ENCODE results near the gene SLC35F6.
A peak's percentile ranks its signal among the peaks of the same experiment; 100 is the strongest.
"Not testable (repeated sequence)": the region's sequence is repeated elsewhere in the genome, so short reads cannot be mapped to it uniquely, and the experiment has no call there.

Gene SLC35F6

DNA sequence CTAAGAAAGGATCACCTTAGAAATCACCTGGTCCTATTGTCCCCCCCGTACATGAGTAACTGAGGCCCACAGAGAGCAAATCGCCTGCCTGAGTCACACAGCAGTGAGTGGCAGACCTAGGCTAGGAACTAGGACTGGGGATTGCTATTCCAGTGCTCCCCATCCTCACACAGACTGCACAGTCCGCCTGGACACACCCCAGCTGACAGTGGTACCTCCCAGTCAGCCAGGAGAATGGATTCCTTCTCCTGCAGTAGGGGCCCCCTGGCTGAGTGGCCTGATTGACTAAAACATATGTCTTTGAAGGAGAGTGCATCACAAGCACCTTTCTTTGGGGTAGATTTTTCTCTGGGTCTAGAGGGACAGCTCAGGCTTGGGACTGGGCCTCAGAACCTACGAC lies 32.4 kb upstream of the SLC35F6 start:
- no peak for DNase-seq

DNA sequence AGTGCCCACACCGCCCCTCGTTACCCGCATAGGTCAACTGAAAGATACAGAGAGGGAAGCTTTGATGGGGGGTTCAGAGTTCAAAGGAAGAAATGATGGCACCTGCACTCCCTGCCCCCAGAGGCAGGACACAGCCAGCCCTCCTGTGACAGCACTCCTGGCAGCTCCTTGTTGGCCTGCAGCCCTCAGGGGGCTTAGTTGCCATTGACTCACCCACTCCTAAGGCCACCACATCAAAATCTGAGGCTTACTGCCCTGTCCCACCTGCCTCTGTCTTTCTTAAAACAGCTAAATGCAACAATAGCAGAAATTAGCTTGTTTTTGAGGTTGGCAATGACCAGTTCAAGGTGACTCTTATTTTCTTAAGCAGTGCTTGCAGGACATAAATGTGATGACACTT lies 31.6 kb upstream of the SLC35F6 start:
- DNase-seq, result no peak

DNA sequence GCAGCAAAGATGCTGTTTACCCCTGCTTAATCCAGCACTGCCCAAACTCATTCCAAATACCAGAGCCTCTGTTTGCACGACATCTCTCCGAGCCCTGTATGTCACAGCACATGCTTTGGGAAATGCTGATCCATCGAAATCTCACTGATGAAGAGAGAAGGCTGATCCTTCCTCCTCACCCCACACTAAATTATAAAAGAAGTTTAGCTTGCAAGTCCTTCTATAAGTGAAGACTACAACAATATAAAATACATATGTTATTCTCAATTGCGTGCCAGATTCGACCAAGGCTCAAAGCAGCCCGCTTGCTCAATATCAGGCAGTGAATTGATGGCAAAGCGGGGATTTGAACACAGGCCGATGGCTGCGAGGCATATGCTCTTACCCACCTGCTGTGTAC lies 30.7 kb upstream of the SLC35F6 start:
- DNase-seq, result no peak

GRCh38 chr2:26735097-26735496 lies 29.0 kb upstream of the SLC35F6 start:
- no peak for DNase-seq

DNA sequence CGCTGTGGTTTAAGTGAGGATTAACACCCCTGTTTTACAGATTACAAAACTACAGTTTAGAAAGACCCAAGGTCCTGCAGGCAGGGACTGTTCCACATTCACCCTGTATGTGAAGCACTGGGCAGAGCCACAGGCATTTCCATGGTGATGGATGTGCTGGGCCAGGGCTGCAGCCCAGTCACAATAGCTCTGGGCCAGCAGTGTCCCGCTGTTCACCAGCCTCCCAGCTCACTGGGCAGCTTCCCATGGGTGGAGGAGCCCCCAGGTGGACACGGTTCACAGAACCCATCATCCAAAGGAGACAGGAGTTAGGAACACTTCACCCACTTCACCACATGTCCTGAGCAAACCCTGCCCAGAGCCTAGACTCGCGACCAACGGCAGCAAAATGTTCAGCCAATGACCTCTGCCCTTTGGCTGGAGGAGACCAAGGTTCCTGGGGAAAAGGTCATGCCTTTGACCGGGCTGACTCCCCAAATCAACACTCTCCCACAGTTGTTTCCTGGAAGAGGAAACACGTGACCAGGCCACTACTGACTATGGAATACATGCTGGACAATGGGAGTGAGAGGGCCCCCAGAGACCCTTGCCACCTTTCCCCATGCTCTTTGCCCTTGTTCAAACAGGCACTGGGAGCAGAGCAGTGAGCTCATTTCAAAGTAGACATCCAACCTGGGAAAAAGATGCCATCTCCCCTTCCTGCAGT lies 28.0 kb upstream of the SLC35F6 start:
- no peak for DNase-seq

DNA sequence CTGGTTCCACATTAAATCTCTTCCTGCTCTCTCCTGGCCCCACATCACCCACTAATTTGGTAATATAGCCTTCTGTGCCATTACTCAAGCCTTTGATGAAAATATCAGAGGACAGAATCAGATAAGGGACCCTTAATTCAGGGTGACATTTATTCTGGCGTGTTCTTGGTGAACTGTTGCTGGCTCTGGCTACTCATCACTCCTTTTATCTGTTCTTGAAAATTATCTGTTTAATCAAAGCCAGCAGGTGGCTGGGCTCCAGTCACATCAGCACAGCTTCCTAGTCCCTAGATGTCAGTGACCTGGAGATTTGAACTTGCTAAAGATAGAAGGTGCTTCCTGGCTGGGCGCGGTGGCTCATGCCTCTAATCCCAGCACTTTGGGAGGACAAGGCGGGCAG lies 26.9 kb upstream of the SLC35F6 start:
- no peak for DNase-seq

DNA sequence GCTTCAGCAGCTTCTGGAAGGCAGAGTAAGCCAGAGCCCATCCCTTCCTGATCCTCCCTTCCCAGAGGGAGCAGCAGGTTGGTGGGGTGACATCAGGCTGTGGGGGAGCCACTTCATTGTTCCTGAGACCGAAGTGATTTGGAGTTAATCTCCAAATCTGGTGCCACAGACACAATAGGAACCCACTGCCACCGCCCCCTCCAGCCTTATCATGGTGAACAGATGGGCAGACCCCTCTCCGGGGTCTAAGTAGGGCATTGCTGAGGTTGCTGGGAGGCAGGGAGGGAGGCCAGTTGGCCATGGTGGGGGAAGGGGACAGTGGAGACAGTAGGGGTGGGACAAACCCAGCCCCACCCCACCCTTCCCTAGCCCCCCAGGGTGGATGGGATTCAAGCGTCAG lies 25.6 kb upstream of the SLC35F6 start:
- no peak for DNase-seq

- no peak for DNase-seq
Measured at GRCh38 chr2:26739514-26739913, 24.6 kb upstream of the SLC35F6 start.

DNA sequence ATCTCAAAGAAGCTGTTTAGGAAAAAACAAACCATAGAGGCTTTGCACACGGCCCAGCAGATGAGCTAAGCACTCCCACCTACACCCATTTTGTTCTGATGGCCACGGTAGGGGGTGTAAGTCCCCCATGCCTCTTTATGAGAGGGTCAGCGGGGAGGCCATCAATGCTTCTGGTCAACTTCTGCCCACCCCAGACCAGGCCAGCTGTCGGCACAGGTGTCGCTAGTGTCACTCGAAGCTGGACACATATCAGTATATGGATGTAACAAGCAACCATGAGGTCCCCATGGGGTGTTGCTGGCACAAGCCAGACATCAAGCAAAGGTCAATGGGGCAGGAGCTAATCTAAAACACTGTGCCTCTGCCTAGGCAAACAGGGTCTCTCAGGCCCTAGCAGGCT lies 23.7 kb upstream of the SLC35F6 start:
- DNase-seq, result no peak

DNA sequence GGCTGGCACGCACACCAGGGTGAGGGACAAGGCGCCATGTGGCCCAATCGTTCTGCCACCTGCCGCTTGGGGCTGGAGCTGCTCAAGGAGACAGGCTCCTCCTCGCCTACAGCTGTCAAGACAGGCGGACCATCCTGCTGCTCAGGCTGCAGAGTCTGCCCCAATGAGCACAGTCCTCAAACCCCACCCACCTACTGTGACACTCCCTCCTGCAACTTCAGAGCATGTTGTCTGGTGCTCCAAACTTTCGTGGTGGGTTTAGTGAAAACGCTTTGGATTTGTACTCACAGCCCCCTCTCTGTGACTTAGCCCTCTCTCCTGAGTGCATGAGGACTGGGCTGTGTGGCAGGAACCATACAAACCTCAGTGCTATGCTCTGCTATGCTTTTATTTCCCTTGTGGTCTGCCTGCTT lies 23.2 kb upstream of the SLC35F6 start:
- DNase-seq, result no peak

DNA sequence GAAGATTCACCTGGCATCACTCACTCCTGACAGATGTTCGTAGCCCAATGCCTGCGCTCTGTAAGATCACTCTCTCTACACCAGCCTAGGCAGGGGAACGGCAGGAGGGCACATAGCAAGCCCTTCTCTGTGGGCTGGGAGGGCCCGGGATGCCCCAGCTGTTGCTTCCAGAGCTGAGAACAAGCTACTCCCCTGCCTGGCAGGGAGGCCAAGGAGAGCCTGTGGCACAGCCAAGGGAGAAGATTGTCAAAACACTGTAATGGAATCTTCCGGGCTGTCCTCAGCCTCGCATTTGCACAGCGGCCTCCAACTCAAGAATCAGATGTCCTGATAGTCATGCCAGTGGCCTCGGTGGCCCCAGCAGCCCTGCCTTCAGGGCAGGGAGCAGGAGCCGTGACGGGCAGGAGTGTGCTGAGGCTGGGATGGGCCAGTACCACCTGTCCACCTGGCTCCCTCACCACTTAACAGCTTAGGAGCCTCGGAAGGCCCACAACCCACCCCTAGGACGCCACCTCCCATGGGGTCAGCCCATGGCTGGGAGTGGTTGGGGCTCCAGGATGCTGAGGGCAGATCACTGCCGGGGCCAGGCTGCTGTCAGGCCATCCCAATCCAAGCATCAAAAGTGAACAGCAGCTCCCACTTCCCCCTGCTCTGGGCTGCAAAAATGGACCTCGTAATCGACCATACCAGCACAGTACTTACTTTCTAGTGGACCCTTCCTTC lies 21.9 kb upstream of the SLC35F6 start:
- DNase-seq, result no peak

DNA sequence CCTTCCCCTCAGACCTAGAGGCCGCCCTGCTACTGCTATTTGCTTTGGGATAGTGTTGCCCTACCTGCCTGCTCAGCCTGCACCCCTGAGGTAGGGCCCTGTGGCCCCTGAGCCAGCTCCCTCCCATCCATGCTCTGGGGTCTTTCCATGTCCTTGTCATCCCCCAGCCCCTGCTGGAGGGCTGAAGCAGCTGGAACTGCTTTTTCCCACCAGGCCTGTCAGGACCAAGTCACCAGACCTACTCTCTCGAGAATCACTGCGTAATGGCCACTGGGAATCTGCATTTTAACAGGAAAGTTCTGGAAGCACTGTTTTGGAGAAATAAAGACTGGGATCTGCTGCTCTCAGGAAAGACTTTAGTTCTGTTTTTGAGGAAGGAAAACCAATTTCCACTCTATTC lies 20.2 kb upstream of the SLC35F6 start:
- DNase-seq, result no peak

DNA sequence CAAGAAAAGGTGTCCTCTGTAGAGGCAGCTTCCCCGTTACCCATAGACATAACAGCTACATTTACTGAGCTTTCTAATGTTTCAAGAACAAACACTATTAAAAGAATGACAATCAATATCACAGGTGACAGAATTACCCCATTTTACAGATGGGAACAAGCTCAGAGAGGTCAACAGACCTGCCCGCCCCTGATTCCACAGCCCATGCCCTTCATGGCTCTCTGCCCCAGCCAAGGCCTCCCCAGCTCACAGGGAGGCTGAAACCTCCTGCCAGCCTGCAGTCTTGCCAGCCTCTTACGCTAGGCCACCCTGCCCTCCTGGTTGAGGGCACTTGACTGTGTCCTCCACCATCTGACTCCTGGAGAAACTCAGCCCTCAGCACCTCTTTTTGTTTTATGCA lies 19.1 kb upstream of the SLC35F6 start:
- DNase-seq, result no peak

GRCh38 chr2:26745609-26746327 lies 18.3 kb upstream of the SLC35F6 start:
- DNase-seq, result peak; percentile 50

DNA sequence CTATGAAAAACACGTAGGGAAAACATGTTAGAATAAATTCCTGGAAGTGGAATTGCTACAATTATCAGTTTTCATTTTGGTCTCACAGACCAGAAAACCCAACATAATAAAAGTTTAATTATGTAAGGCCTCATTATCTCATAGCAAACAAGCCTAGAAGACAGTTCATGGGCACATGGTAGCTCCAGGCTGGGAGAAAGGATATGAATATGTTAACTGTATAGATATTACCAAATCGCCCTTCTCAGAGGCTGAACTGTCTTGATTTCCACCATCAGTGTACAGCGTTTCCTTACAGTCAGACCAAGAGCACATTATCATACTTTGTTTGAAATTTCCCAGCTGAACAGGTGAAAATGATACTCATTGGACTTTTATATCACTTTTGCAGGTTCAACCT lies 17.1 kb upstream of the SLC35F6 start:
- DNase-seq, result no peak

- DNase-seq, result peak; percentile 9
Measured at GRCh38 chr2:26749787-26750420, 14.2 kb upstream of the SLC35F6 start.

DNA sequence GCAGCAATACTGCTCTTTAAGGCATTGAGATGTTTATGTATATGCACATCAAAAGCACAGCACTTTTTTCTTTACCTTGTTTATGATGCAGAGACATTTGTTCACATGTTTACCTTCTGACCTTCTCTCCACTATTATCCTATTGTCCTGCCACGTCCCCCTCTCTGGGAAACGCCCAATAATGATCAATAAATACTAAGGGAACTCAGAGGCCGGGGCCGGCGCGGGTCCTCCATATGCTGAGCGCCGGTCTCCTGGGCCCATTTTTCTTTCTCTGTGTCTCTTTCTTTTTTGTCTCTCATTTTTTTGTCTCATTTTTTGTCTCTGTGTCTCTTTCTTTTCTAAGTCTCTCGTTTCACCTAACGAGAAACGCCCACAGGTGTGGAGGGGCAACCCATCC lies 13.6 kb upstream of the SLC35F6 start:
- not testable (repeated sequence) for DNase-seq

GRCh38 chr2:26752656-26753055 lies 11.4 kb upstream of the SLC35F6 start:
- no peak for DNase-seq

DNA sequence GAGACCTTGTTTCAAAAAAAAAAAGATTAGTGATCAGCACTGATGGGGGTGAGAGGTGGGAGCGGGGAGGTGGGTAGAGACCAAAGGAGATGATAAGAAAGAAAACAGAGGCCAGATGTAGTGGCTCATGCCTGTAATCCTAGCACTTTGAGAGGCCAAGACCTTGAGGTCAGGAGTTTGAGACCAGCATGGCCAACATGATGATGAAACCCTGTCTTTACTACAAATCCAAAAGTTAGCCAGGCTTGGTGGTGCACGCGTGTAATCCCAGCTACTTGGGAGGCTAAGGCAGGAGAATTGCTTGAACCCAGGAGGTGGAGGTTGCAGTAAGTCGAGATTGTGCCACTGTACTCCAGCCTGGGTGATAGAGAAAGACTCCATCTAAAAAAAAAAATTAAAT lies 9.5 kb upstream of the SLC35F6 start:
- DNase-seq, result no peak

GRCh38 chr2:26754972-26755670 lies 9.0 kb upstream of the SLC35F6 start:
- peak; percentile 43 for DNase-seq

GRCh38 chr2:26756337-26756736 lies 7.7 kb upstream of the SLC35F6 start:
- DNase-seq, result no peak

DNA sequence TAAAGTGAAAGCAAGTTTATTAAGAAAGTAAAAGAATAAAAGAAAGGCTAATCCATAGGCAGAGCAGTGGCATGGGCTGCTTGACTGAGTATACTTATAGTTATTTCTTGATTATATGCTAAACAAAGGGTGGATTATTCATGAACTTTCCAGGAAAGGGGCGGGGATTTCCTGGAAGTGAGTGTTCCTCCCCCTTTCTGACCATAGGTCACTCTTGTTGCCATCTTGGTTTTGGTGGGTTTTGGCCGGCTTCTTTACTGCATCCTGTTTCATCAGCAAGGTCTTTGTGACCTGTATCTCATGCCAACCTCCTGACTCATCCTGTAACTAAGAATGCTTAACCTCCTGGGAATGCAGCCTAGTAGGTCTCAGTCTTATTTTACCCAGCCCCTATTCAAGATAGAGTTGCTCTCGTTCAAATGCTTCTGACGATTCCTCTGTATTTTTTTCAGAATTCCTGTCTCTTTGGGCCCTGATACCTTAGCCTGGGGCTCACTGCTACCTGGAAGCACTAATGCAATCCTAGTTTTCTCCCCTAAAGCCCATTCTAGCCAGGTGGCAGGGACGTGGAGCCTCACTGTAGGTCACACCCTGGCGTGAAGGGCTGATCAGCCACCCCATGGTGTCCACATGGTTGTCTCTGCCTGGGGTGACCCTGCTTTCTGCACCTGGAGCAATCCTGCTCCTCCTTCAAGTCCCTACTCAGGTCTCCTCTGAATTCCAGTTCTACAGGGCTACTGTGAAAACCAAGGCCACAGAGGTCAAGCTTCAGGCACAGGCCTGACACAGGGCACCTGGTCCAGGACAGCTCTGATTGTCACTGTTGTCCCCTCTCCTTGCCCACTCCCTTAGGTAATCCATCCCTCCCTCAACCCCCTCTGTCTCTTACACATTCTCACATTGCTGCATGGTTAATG lies 6.0 kb upstream of the SLC35F6 start:
- DNase-seq, result peak; percentile 6
